ENCODE measurements around the gene CUEDC1. TPM values are rescaled to one million over a fixed set of nuclear protein-coding genes. Genes with fewer than 3 reads are reported as not detected.

The CUEDC1 gene
- total RNA-seq, 1 experiment from 2014 or later: 53.5 TPM

DNA sequence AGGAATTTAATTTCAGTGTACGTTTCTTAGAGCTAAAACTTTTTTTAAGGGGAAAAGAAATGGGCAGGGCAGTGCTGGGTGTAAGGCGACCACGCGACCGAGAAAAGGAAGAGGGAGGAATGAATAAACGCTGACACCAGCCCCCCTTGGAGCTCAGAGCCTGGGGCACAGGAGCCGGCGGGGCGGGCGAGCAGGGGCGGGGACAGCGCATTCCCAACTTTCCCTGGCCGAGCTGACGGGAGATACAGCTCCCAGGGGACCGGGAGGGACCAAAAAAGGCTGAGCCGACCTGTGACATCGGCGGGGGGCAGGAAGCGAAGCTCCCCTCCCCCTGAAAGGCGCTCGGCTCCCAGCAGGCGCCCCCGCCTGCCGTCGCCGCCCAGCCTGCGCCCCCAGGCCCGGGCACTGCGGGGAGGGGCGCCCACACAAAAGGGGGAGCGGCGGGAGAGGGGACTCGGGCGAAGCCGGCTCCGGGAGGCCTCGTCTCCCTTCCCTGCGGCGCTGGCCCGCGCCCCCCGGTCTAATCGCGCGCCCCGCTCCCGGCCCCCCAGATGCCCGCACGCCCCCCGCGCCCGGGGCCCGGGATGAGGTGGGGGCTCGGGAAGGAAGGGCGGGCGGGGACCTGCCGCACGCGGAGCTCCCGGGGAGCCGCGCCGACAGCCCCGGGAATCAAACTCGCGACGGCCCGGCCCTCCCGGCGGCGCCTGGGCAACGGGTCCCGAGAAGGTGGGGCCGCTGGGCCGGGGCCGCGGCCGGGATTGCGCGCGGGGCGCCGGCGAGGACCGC is 622 bp downstream of the CUEDC1 start:
- DNase-seq (ENCODE audit: low spot score): peak; percentile 95
- no peak for TF ChIP-seq EZH2 (IDR thresholded peaks at IDR 0.05; ENCODE audit: borderline replicate concordance, low read depth, low read length, poor library complexity, severe bottlenecking)
- TF ChIP-seq, protein P1, sequence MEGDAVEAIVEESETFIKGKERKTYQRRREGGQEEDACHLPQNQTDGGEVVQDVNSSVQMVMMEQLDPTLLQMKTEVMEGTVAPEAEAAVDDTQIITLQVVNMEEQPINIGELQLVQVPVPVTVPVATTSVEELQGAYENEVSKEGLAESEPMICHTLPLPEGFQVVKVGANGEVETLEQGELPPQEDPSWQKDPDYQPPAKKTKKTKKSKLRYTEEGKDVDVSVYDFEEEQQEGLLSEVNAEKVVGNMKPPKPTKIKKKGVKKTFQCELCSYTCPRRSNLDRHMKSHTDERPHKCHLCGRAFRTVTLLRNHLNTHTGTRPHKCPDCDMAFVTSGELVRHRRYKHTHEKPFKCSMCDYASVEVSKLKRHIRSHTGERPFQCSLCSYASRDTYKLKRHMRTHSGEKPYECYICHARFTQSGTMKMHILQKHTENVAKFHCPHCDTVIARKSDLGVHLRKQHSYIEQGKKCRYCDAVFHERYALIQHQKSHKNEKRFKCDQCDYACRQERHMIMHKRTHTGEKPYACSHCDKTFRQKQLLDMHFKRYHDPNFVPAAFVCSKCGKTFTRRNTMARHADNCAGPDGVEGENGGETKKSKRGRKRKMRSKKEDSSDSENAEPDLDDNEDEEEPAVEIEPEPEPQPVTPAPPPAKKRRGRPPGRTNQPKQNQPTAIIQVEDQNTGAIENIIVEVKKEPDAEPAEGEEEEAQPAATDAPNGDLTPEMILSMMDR (conservative IDR thresholded peaks at IDR 0.05; ENCODE audit: low read depth, low read length): no peak
- BruUV-seq (replicated peaks): no TSS peak
- Histone ChIP-seq H3K27ac (ENCODE audit: low read depth, low read length, poor library complexity, severe bottlenecking) (peak overlapping the region; percentile 90), H3K36me3 (ENCODE audit: insufficient read depth, low read length, poor library complexity, severe bottlenecking) (no peaks in the 10 kb centered on the region), H3K4me1 (ENCODE audit: insufficient read depth, low read length, poor library complexity, severe bottlenecking) (peaks cover 53% of the 10 kb centered on the region), H3K27me3 (replicated peaks; ENCODE audit: insufficient read depth, low read depth, low read length, poor library complexity) (no peaks in the 10 kb centered on the region), H3K9me3 (ENCODE audit: low read depth, low read length, poor library complexity, severe bottlenecking) (no peaks in the 10 kb centered on the region), H3K4me3 (ENCODE audit: low read depth, low read length, poor library complexity, severe bottlenecking) (peak overlapping the region; percentile 83)
- ChIA-PET POLR2A (ENCODE audit: low non-redundant PET) (interaction anchor here (0.6 kb wide), 1 partner anchor 53 kb away, joined by 3 read pairs; no protein-coding TSS in a partner anchor), CTCF (interaction anchor here (0.6 kb wide), 2 partner anchors 150 to 168 kb away, joined by 3 to 5 read pairs; no protein-coding TSS in a partner anchor)
- intact Hi-C loops (cut with micrococcal nuclease; ENCODE audit: unreplicated experiment): loop anchor here (5.0 kb wide), 1 partner anchor 33 kb away; the partner anchor contains the start of gene VEZF1

DNA sequence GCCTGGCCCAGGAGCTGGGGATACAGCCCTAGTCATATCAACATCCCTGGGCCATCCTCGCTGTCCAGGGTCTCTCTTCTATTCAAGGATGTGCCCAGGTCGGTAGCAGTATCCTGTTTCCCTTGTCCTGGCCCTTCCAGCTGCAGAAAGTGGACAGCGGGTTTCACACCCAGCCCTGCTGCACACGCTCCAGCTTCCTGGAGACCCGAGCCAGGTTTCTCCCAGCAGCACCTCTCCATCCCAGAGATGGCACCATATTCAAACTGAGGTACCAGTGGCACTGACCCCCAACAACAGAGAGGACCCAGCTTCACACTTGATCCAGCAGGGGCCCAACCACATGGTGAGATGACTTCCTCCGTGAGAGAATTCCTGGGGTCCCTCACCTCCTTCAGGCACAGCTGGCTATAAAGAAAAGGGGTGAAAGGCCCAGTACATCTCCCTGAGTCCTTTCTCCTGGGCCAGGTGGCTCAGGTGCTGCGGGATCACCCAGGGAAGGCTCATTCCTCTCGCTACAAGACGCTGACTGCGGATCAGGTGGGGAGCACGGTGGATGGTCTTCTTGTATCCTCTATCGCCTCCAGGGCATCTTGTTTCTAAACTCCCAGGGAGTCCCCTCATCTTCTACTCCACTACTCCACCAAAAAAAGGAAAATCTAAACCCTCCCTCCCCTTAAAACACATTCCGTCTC is 1.4 kb downstream of the CUEDC1 start:
- POLR2A ChIA-PET (ENCODE audit: low non-redundant PET): interaction anchor here (0.6 kb wide), 2 partner anchors 54 to 129 kb away, joined by 3 to 12 read pairs; partner anchors contain the start of gene DYNLL2
- Histone ChIP-seq H3K4me1 (ENCODE audit: insufficient read depth, low read length, poor library complexity, severe bottlenecking) (peaks cover 61% of the 10 kb centered on the region), H3K36me3 (ENCODE audit: insufficient read depth, low read length, poor library complexity, severe bottlenecking) (no peaks in the 10 kb centered on the region), H3K4me3 (ENCODE audit: low read depth, low read length, poor library complexity, severe bottlenecking) (peak overlapping the region; percentile 83), H3K27me3 (replicated peaks; ENCODE audit: insufficient read depth, low read depth, low read length, poor library complexity) (no peaks in the 10 kb centered on the region), H3K9me3 (ENCODE audit: low read depth, low read length, poor library complexity, severe bottlenecking) (no peaks in the 10 kb centered on the region), H3K27ac (ENCODE audit: low read depth, low read length, poor library complexity, severe bottlenecking) (peak overlapping the region; percentile 90)
- DNase-seq (ENCODE audit: low spot score): no peak
- TSS peak; percentile 53 for BruUV-seq (replicated peaks)
- intact Hi-C loops (cut with micrococcal nuclease; ENCODE audit: unreplicated experiment): loop anchor here (5.0 kb wide), 1 partner anchor 33 kb away; the partner anchor contains the start of gene VEZF1
- no peak for TF ChIP-seq EZH2 (IDR thresholded peaks at IDR 0.05; ENCODE audit: borderline replicate concordance, low read depth, low read length, poor library complexity, severe bottlenecking)
- TF ChIP-seq, protein P1 (conservative IDR thresholded peaks at IDR 0.05; ENCODE audit: low read depth, low read length): no peak
- CTCF ChIA-PET: interaction anchor here (0.6 kb wide), 1 partner anchor 169 kb away, joined by 5 read pairs; no protein-coding TSS in a partner anchor

DNA sequence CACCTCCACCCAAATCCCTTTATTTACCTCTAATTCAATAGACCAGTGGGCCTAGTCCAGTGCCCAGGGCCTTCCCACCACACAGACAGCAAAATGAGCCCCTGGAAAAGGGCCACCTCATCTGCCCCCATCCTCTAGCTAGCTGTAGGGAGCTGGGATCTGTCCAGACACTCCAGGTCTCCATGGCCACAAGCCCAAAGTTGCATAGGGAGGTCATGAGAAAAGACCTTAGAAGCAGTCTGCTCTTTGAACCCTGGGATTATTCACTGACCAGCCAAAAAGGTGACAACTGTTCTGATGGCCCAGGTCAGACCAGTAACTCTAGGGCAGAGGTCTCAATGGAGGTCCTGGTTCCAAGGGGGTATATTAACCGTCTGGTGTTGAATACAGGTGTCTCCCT is 2.0 kb downstream of the CUEDC1 start:
- ChIA-PET POLR2A (ENCODE audit: low non-redundant PET) (interaction anchor here (0.6 kb wide), 1 partner anchor 130 kb away, joined by 12 read pairs; the partner anchor contains the start of gene DYNLL2), CTCF (no interaction called here)
- intact Hi-C loops (cut with micrococcal nuclease; ENCODE audit: unreplicated experiment): loop anchor here (5.0 kb wide), 1 partner anchor 34 kb away; the partner anchor contains the start of gene VEZF1
- H3K4me1 ChIP-seq (ENCODE audit: insufficient read depth, low read length, poor library complexity, severe bottlenecking): peaks cover 67% of the 10 kb centered on the region
- H3K4me3 ChIP-seq (ENCODE audit: low read depth, low read length, poor library complexity, severe bottlenecking): no peak overlapping the region
- no peaks in the 10 kb centered on the region for H3K9me3 ChIP-seq (ENCODE audit: low read depth, low read length, poor library complexity, severe bottlenecking)
- peak overlapping the region; percentile 90 for H3K27ac ChIP-seq (ENCODE audit: low read depth, low read length, poor library complexity, severe bottlenecking)
- TF ChIP-seq EZH2 (IDR thresholded peaks at IDR 0.05; ENCODE audit: borderline replicate concordance, low read depth, low read length, poor library complexity, severe bottlenecking): no peak
- TF ChIP-seq, protein P1 (conservative IDR thresholded peaks at IDR 0.05; ENCODE audit: low read depth, low read length): no peak
- no peaks in the 10 kb centered on the region for H3K27me3 ChIP-seq (replicated peaks; ENCODE audit: insufficient read depth, low read depth, low read length, poor library complexity)
- no peak for DNase-seq (ENCODE audit: low spot score)
- no TSS peak for BruUV-seq (replicated peaks)
- H3K36me3 ChIP-seq (ENCODE audit: insufficient read depth, low read length, poor library complexity, severe bottlenecking): no peaks in the 10 kb centered on the region
